ENCODE measurements around the gene PPP6R3.
A peak's percentile ranks its signal among the peaks of the same experiment; 100 is the strongest.

PPP6R3 gene

DNA sequence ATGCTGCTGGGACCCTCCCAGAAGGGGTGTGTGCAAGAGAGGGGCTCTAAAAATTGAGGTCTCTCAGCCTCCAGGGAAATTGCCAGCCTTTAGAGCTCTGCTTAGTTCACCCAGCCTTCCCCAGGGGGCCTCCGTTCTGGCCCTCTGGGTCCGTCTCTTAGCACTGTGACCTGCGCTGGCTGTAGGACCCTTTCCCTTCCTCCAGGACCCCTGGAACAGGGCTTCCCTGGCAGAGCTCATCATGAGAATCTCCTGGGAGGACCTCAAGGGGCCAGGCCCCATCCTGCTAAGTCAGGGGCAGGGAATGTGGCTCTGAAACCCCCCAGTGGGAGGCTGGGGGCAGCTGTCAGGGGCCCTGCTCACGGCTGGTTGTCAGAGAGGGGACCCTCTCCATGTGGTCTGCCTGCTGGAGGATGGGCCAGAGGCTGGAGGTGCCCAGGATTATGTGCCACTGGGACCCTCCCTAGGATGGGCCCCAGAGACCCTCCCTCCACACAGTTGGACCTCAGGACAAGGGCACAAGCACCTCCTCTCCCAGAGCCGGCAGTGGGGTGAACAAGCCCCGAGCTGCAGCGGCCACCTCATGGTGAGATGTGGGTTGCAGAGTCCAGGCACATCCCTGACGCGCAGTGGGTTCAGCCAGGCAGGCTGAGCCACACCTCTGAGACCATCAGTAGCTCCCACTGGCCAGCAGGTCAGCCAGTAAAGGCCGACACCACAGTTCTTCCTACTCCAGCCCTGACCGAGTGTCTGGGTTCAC is 196.6 kb downstream of the PPP6R3 start:
- DNase-seq: no peak

DNA sequence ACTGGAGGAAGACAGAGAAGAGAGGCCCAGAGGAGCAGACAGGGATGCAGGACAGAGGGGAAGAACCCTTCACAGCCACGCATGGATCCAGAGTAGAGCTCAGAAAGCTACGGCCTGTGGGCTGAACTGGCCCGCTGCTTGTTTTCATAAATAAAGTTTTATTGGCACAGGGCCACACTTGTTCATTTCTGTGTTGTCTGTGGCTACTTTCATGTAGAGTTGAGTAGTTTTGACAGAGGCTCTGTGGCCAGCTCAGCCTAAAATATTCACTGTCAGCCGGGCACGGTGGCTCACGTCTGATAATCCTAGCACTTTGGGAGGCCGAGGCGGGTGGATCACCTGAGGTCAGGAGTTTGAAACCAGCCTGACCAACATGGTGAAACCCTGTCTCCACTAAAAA is 197.5 kb downstream of the PPP6R3 start:
- DNase-seq: no peak

DNA sequence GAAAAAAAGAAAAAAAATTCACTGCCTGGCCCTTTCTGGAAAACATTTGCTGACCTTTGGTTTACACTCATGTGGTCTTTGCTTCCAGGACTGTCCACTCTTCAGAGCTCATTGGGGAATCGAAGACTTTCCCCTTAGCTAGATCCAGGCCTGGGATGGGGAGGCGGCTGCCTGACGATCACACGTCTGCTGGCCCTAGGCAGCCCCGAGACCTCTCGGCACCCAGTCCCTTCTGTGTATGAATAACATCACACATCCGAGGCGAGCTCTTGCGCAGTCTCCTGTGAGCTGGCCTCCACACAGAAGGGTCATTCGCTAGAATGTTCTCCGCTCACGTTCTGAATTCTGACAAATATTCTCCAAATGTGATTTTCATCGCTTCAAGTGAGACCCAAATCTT is 198.1 kb downstream of the PPP6R3 start:
- DNase-seq: no peak

DNA sequence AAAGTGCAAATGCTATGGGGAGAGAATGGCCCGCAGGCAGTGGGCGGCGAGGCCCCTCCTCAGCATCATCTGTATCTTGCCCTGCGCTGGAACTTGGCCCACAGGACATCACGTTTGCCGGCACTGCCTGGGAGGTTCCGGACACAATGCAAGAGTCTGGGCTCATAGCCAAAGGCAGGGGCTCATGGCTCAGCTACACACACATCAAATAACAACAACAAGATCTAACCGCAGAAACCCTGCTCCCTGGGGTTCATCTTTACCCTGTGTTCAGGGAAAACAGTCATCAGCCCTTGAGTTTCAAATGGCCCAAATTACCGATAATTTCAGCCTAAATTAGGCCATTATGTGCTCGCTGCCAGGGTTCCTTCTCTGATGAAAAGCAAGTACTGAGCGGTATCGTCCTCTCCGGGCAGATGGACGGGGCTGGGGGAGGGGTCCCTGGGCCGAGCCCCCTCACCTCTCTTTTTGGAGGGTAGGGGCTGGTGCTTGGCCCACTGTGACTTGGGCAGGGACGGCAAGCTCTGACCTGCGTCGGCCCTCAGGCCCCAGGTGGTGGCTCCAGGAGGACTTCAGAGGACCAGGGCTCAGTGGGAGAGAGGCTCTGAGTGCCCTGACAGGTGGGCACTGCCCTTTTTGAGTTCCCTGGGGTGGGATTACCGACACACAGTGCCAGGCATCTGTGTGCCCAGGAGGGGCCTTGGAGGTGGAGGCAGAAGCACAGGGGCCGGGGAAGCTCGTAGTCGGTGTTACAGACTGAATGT is 198.8 kb downstream of the PPP6R3 start:
- DNase-seq: peak; percentile 96

DNA sequence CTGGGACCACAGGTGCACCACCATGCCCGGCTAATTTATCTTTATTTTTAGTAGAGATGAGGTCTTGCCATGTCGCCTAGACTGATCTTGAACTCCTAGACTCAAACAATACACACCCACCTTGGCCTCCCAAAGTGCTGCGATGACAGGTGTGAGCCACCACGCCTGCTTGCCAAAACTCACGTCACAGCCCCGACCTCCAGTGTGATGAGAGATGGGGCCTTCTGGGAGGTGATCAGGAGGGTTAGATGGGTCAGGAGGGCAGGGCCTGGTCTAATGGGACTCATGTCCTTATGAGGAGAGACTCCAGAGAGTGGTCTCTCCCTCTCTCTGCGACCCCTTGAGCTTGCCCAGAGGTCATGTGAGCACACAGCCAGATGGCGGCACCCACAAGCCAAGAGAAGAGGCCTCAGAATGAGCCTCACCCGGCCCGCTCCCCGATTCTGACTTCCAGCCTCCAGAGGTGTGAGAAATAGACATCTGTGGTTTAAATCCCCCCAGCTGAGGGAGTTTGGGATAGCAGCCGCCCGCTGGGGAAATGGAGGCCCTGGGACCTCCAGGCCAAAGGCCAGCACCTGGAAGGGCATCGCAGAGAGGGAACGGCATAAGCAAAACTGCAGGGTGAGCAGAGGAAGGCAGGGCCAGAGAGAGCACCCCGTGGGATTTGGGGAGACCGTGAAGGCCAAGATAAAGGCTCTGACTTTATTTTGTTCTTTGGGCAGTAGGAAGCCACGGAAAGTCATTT is 199.7 kb downstream of the PPP6R3 start:
- no peak for DNase-seq

DNA sequence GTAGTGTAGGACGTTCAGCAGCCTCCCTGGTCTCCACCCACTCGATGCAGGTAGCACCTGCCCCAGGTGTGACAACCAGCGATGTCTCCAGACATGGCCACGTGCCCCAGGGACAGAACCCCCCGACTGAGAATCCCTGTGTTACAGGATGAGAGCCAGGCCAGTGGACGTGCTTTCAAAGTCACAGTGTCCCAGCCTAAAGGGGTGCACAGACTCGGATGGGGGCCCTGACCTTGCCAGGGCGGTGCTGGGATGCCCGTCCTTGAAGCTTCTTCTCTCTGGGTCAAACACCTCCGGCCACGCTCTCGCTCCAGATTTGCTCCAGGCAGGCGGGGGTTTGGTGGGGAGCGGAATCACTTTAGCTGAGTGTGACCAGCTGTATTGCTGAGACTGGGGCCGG is 200.5 kb downstream of the PPP6R3 start:
- no peak for DNase-seq

DNA sequence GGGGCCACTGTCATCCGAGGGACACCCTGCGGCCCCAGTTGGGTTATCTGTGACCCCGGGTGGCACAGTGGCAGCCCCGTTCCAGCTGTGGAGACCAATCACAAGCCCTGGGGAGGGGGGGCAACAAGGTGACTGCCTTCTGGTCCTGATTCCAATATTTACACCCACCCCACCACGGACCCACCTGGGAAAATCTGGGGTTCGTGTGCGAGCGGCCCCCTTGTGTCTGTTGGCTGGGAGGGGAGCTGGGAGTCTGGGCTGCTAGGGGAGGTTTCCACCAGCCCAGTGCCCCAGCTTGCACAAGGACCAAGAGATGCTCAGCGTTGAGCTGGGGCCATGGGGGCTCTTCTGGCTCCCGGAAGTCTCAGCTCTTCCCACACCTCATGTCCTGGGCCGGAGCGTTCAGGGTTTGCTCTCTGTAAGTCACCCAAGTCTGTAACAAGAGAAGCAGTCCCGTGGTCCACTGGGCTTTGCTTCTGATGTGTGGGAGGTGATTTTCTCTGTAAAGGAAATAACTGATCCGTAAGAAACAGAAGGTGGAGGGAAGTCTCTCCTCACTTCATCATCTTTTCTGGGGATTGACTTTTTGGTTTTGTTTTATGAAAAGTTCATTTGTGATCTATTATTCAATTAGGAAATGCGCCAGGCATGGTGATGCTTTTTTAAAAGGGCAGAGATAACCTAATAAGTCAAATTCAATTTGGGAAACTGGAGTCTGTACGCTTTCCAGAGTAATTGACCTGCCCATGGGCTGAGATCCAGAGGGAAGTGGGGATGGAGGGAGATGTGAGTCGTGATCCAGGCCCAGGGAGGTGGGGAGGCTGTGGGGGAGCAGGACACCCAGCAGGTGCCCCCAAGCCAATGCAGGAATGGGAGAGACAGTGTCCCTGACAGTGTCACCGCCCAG is 201.4 kb downstream of the PPP6R3 start:
- no peak for DNase-seq

DNA sequence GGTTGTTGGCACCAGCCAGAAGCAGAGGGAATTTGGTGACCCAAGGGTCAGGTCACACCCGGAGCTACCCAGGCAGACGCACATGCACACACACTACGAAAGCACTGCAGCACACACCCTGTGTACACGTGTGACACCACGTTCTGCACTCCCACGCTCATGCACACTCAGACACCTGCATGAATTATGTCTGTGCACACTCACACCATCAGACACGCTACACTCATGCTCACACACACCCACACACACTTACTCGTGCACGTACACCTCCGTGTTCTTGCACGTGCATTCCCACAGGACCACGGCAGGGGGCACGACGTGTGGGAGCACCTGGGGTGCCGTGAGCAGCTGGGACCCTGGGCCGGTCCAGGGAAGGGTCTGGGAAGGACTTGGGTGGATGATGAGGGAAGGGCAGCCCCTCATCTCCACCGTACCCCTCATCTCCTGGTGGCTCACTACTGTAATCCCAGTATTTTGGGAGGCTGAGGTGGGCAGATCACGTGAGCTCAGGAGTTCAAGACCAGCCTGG is 203.0 kb downstream of the PPP6R3 start:
- no peak for DNase-seq

DNA sequence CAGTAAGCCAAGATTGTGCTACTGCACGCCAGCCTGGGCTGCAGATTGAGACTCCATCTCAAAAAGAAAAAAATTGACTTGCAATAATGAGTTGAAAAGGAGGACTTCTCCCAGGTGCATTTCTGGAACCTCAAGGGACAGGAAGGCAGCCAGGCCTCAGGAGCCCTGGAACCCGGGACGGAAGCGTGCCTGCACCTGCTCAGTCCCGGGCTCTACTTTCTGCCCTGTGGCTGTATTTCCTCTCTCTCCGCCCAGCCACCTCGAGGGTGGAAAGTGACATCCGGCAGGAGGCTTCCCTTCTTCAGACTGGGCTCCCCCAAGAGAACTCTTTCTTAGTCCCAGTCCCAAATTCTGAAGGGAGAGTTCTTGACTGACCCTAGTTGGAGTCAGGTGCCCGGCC is 203.6 kb downstream of the PPP6R3 start:
- DNase-seq: no peak

DNA sequence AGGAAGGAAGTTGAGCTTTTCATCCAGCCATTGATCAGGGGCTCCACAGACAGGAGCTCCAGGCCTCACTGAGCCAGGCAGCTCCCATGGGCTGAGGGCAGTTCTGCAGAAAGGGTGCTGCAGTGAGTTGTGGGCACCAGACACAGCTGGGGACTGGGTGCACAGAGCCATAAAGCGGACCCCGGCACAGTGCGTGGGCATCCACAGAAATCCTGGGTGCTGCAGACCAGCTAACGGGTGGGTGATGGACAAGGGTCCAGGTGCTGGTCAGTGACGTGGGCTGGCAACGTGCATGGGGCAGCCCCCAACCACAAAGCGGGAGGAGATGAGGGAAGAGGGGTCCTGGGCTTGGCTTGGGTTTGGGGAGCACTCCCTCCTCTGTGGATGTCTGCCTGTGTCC is 204.4 kb downstream of the PPP6R3 start:
- DNase-seq: no peak

Measured in NCI-H1092 (cell line).